Gastroesophageal sphincter (tissue), 3 donors: ENCODE data around the gene NAE1.

ENCODE experiments used
- CTCF ChIP-seq, 4 experiments: fragments of 200-600 bp in 2 of 4; fragments of 450-650 bp in 2 of 4; sonication (generic) in 1 of 4; IDR thresholded peaks; one replicate each; pipeline ENCODE4 v1.5.1; 2017 to 2019; ENCODE audit warnings: antibody characterized with exemption in 4 of 4, mild to moderate bottlenecking in 2 of 4, moderate library complexity in 2 of 4
- EP300 ChIP-seq: sonication (generic); formaldehyde crosslinking; IDR thresholded peaks from one replicate; pipeline ENCODE4 v1.6.1; 2017; ENCODE audit warnings: antibody characterized with exemption, mild to moderate bottlenecking
- POLR2A ChIP-seq, 2 donors: fragments of 450-650 bp; IDR thresholded peaks; one replicate each; pipeline ENCODE4 v1.6.1; 2017; ENCODE audit warnings: antibody characterized with exemption in 2 of 2, mild to moderate bottlenecking in 2 of 2, moderate library complexity in 1 of 2
- POLR2AphosphoS5 ChIP-seq: sonication (generic); formaldehyde crosslinking; IDR thresholded peaks from one replicate; pipeline ENCODE4 v1.6.1; 2017; ENCODE audit warnings: antibody characterized with exemption

GRCh38 chr16:66758086-66758485 lies 72.7 kb downstream of the NAE1 start:
- TF ChIP-seq CTCF (IDR thresholded peaks at IDR 0.05), result no peak
- TF ChIP-seq POLR2AphosphoS5, result no peak
- no peak for TF ChIP-seq POLR2A (IDR thresholded peaks at IDR 0.05)
- no peak for TF ChIP-seq EP300
